Stimulated activated naive CD8-positive, alpha-beta T cell treated with anti-CD3 and anti-CD28 coated beads, Interleukin-15, amount 100 ng/mL, for 72 hours (primary cell): ENCODE data around the gene SCYGR5.
A peak's percentile ranks its signal among the peaks of the same experiment; 100 is the strongest.
"Not testable (repeated sequence)": the region's sequence is repeated elsewhere in the genome, so short reads cannot be mapped to it uniquely, and the experiment has no call there.

Source experiments
- ATAC-seq: fragments of 150-1000 bp; cut with Tn5 transposase; 2 replicates; pipeline ENCODE4 v1.10.0; 2021; ENCODE audit warnings: mild to moderate bottlenecking, moderate library complexity
- DNase-seq, 2 donors: peaks; one replicate each; pipeline ENCODE4 v3.0.0; 2021 to 2022
- H3K27ac Mint-ChIP-seq, 2 donors: one replicate each; pipeline ENCODE4 v1.8.0; 2022; ENCODE audit warnings: mild to moderate bottlenecking in 2 of 2, mixed read lengths in 2 of 2, moderate library complexity in 2 of 2
- H3K27me3 Mint-ChIP-seq: one replicate; pipeline ENCODE4 v1.8.0; 2022; ENCODE audit warnings: mixed read lengths
- H3K4me1 Mint-ChIP-seq: one replicate; pipeline ENCODE4 v1.8.0; 2022; ENCODE audit warnings: mild to moderate bottlenecking, mixed read lengths
- H3K4me3 Mint-ChIP-seq, 2 donors: one replicate each; pipeline ENCODE4 v1.8.0; 2022; ENCODE audit warnings: mild to moderate bottlenecking in 2 of 2, mixed read lengths in 2 of 2, moderate library complexity in 1 of 2
- H3K9me3 Mint-ChIP-seq, 2 donors: one replicate each; pipeline ENCODE4 v1.8.0; 2022; ENCODE audit warnings: mixed read lengths in 2 of 2

The SCYGR5 gene

DNA sequence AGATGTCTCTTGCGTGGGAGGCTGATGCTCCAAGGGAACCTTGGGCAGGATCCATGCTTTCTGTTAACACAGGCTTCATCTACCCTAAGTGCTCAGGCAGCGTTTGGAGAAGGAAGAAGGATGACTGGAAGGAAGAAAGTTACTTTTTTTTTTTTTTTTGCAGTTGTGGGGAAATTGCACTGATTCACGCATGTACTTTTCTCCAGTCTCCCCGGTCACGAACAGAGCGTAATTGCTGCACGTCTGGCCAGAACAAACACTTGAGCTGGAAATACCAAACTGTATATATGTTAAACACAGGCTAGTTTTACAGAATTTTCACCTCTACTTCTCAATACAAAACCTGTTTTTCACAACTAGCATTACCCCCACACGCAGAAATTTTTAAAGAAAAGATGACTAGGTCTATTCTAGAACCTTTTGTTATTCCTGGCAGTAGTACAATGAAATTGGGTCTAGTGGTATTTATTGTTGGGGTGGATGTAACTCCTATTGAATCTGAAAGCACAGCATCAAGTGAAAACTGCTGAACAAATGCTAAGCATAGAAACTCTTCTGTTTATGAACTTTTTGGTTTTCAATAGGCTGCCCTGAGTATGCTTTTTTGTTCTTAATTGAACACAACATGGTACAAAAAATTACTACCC, 9.3 kb upstream of the SCYGR5 start:
- Mint-ChIP-seq H3K9me3 (no peaks in the 10 kb centered on the region), H3K27me3 (no peaks in the 10 kb centered on the region), H3K4me3 (no peak overlapping the region), H3K27ac (no peak overlapping the region), H3K4me1 (peaks cover 6% of the 10 kb centered on the region)
- ATAC-seq (no peak), DNase-seq (no peak)

DNA sequence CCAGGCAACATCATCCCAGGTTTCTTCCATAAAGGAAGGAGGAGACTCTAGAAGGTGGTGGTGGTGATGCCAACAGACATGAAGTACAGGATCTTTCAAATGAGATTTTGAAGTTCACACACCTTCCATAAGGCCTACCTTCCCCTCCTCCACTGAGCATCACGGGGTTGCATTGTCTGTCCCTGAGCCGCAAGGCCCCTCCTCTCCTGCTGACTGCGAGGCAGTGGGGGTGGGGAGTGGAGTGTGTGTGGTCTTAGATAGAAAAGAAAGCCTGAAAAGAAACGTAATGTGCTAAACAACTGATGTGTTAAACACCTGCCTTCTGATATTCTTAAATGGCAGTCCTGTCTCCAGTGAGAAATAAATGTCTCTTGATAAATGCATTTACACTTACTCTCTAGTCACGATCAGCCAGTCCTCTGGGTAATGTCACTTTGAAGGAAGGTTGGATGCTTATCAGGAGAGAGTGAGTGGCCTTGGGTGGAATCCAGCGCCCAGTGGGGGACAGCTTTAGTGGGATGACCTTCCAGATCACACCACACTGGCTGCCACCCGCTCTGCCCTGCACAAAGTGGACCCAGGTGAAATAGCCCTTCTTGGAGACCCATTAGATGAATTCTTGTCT, 5.5 kb upstream of the SCYGR5 start:
- no peak overlapping the region for H3K27ac Mint-ChIP-seq
- no peak overlapping the region for H3K4me3 Mint-ChIP-seq
- no peaks in the 10 kb centered on the region for H3K4me1 Mint-ChIP-seq
- no peaks in the 10 kb centered on the region for H3K27me3 Mint-ChIP-seq
- no peak for DNase-seq
- H3K9me3 Mint-ChIP-seq, result no peaks in the 10 kb centered on the region
- peak; percentile 40 for ATAC-seq

- H3K4me1 Mint-ChIP-seq, result no peaks in the 10 kb centered on the region
- ATAC-seq, result no peak
- no peak for DNase-seq
- H3K27me3 Mint-ChIP-seq, result no peaks in the 10 kb centered on the region
- no peaks in the 10 kb centered on the region for H3K9me3 Mint-ChIP-seq
- no peak overlapping the region for H3K27ac Mint-ChIP-seq
- no peak overlapping the region for H3K4me3 Mint-ChIP-seq
These were observed 4.8 kb upstream of the SCYGR5 start for GRCh38 chr2:227661827-227662226.

- H3K9me3 Mint-ChIP-seq, result no peaks in the 10 kb centered on the region
- H3K27ac Mint-ChIP-seq, result no peak overlapping the region
- no peaks in the 10 kb centered on the region for H3K4me1 Mint-ChIP-seq
- ATAC-seq, result no peak
- H3K4me3 Mint-ChIP-seq, result no peak overlapping the region
- DNase-seq, result no peak
- H3K27me3 Mint-ChIP-seq, result no peaks in the 10 kb centered on the region
These were observed 1.2 kb upstream of the SCYGR5 start for GRCh38 chr2:227665189-227665940.

- no peak overlapping the region for H3K27ac Mint-ChIP-seq
- no peaks in the 10 kb centered on the region for H3K9me3 Mint-ChIP-seq
- DNase-seq (no peak), ATAC-seq (no peak)
- H3K27me3 Mint-ChIP-seq, result peaks cover 4% of the 10 kb centered on the region
- no peaks in the 10 kb centered on the region for H3K4me1 Mint-ChIP-seq
- H3K4me3 Mint-ChIP-seq, result no peak overlapping the region
These were observed 4.7 kb downstream of the SCYGR5 start for GRCh38 chr2:227671170-227671905.

DNA sequence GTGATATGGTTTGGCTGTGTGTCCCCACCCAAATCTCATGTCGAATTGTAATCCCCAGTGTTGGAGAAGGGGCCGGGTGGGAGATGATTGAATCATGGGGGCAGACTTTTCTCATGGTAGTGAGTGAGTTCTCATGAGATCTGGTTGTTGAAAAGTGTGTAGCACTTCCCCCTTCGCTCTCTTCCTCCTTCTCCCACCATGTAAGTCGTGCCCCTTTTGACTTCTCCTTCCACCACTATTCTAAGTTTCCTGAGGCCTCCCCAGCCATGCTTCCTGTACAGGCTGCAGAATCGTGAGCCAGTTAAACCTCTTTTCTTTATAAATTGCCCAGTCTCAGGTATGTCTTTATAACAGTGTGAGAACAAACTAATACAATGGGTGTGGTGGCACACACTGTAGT, 7.0 kb downstream of the SCYGR5 start:
- not testable (repeated sequence) for H3K27me3 Mint-ChIP-seq, H3K4me3 Mint-ChIP-seq, H3K4me1 Mint-ChIP-seq

GRCh38 chr2:227674485-227674884, 7.9 kb downstream of the SCYGR5 start:
- H3K27me3 Mint-ChIP-seq, result peaks cover 10% of the 10 kb centered on the region
- H3K4me3 Mint-ChIP-seq, result no peak overlapping the region
- no peaks in the 10 kb centered on the region for H3K9me3 Mint-ChIP-seq
- H3K27ac Mint-ChIP-seq, result no peak overlapping the region
- DNase-seq (no peak), ATAC-seq (no peak)
- H3K4me1 Mint-ChIP-seq, result no peaks in the 10 kb centered on the region

More for the DNA sequence above, 7.0 kb downstream of the SCYGR5 start:
- H3K27ac Mint-ChIP-seq, ATAC-seq, DNase-seq, H3K9me3 Mint-ChIP-seq: not testable (repeated sequence)

- no peaks in the 10 kb centered on the region for H3K9me3 Mint-ChIP-seq
- no peaks in the 10 kb centered on the region for H3K4me1 Mint-ChIP-seq
- H3K27me3 Mint-ChIP-seq, result peaks cover 10% of the 10 kb centered on the region
- H3K4me3 Mint-ChIP-seq, result no peak overlapping the region
- DNase-seq (no peak), ATAC-seq (no peak)
- no peak overlapping the region for H3K27ac Mint-ChIP-seq
These were observed 11.3 kb downstream of the SCYGR5 start for GRCh38 chr2:227677928-227678327.

DNA sequence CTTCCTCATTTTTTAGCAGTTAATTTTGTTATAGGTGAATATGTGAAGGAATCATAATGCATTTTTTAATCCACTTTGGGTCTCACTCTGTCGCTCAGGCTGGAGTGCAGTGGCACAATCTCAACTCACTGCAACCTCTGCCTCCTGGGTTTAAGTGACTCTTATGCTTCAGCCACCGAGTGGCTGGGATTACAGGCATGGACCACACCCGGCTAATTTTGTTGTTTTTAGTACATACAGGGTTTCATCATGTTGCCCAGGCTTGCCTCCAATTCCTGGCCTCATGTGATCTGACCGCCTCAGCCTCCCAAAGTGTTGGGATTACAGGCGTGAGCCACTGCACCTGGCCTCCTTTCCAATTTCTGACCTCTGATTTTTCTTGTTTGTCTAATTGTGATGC, 17.7 kb downstream of the SCYGR5 start:
- no peak for DNase-seq
- peaks cover 11% of the 10 kb centered on the region for H3K27me3 Mint-ChIP-seq
- H3K4me3 Mint-ChIP-seq, result no peak overlapping the region
- H3K4me1 Mint-ChIP-seq, result no peaks in the 10 kb centered on the region
- H3K9me3 Mint-ChIP-seq, result no peaks in the 10 kb centered on the region
- no peak overlapping the region for H3K27ac Mint-ChIP-seq
- no peak for ATAC-seq

GRCh38 chr2:227687189-227687588, 20.6 kb downstream of the SCYGR5 start:
- Mint-ChIP-seq H3K27me3 (peaks cover 39% of the 10 kb centered on the region), H3K27ac (no peak overlapping the region), H3K4me1 (no peaks in the 10 kb centered on the region), H3K9me3 (no peaks in the 10 kb centered on the region), H3K4me3 (no peak overlapping the region)
- ATAC-seq (no peak), DNase-seq (no peak)

DNA sequence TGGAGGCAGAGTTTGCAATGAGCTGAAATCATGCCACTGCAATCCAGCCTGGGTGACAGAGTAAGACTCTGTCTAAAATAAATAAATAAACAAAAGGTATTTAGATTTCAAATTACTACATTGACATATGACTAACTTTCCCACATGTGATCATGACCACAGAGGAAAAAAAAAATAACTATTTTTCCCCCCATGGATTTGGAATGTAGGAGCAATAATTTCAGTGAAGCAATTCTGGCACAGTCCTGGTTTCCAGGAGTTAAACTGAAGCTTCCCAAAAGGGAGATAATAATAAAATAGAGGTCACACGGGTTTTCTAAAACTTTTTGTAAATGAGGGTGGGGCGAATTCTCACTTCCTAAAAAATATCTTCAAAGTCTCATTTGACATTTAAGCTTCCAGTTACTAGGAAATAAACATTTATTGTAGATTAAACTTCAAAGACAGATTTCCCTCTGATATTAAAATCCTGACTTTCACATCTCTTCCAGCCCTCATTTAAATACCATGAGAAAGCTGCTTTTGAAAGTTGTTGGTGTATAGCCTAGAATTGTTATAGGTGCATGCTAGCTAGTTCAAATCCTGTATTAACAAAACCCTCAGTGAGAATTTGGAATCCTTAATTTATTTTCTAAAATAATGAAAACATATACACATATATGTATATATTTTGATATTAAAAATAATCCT, 30.5 kb downstream of the SCYGR5 start:
- H3K27me3 Mint-ChIP-seq, result peaks cover 17% of the 10 kb centered on the region

DNA sequence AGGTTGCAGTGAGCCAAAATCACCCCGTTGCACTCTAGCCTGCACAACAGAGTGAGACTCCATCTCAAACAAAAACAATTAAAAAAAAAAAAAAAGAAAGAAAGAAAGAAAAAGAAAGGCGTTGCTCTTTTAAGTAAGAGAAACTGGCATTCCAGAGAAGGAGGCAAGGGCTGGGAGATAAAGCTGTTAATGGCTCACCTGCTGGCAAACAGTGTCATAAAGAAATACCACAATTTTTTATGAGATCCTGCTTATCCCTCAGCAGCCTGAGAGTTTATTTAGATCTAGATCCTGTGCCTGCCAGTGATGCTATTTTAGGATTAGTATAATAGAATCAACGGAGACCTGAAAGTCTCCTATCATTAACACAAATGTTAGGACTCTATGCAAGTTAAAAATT, 35.0 kb downstream of the SCYGR5 start:
- Mint-ChIP-seq H3K9me3 (no peaks in the 10 kb centered on the region), H3K4me3 (no peak overlapping the region), H3K4me1 (no peaks in the 10 kb centered on the region), H3K27me3 (peaks cover 8% of the 10 kb centered on the region), H3K27ac (peak overlapping the region in 1 of 2 donors; percentile 25)
- DNase-seq (no peak), ATAC-seq (no peak)

More for the DNA sequence above, 30.5 kb downstream of the SCYGR5 start:
- DNase-seq, result no peak
- Mint-ChIP-seq H3K4me3 (no peak overlapping the region), H3K4me1 (no peaks in the 10 kb centered on the region), H3K9me3 (no peaks in the 10 kb centered on the region), H3K27ac (no peak overlapping the region)
- no peak for ATAC-seq

GRCh38 chr2:227703280-227703732, 36.7 kb downstream of the SCYGR5 start:
- ATAC-seq, result no peak
- Mint-ChIP-seq H3K9me3 (no peaks in the 10 kb centered on the region), H3K4me1 (no peaks in the 10 kb centered on the region), H3K4me3 (no peak overlapping the region), H3K27me3 (peaks cover 8% of the 10 kb centered on the region), H3K27ac (no peak overlapping the region)
- DNase-seq, result no peak

DNA sequence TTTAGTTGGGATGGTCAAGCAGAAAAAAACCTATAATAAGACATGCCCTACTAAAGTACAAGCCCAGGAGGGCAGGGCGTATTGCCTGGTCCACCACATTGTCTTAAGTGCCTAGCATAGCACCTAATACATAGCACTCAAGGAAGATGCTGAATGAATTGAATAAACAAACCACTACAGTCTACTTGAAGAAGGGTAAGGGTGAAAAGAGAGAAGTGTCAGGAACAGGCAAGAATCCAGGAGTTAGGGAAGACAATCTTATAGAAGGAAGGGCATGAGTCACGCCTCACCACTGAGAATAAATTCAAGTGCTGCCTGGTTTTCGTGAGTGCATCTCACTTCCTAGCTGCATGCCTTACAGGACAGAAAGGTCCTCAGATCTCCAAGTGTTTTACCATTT, 37.4 kb downstream of the SCYGR5 start:
- Mint-ChIP-seq H3K4me3 (no peak overlapping the region), H3K4me1 (no peaks in the 10 kb centered on the region), H3K9me3 (no peaks in the 10 kb centered on the region), H3K27ac (no peak overlapping the region), H3K27me3 (peaks cover 8% of the 10 kb centered on the region)
- no peak for ATAC-seq
- DNase-seq, result no peak

DNA sequence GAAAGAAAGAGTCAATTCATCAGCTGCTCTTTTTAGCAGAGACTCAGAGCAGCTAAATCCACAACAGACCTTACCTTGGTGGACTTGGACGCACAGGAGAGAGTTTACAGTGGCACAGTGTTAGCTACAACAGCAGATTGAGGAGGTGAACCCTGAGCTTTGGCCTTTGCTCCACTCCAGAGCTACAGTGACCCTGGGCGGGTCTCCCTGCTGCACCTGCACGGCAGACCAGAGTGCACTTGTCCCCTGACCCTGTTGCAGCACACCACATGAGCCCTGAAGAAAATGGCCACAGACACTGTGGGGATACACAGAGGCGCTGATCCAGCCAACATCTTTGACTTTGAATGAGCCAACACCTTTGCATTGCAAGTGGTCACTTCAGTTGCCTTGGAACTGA, 40.3 kb downstream of the SCYGR5 start:
- Mint-ChIP-seq H3K4me1 (no peaks in the 10 kb centered on the region), H3K27ac (no peak overlapping the region), H3K4me3 (no peak overlapping the region), H3K27me3 (peaks cover 8% of the 10 kb centered on the region), H3K9me3 (no peaks in the 10 kb centered on the region)
- ATAC-seq (peak; percentile 35), DNase-seq (no peak)
